ENCODE results near the gene CANX.

Gene CANX

DNA sequence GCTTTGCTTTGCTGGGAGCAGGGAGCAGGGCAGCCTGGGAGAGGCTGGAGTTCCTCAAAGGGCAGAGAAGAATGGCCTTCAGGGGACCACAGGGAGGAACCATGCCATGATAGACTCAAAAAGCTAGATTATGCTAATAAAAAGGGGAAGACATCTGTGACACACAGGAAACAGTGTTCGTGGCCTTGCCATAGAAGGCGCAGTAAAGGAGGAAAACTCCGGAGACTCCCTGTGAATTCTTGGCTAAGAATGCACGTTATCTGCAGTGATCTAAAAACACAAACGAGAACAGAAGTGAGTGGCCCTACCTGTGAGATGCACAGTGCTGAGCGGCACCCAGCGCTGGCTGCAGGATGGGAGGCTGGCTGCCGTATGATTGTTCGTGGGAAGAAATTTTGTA, 79.1 kb downstream of the CANX start:
- H3K4me3 ChIP-seq (ENCODE audit: low read depth, low read length), result no peak overlapping the region
- TF ChIP-seq, protein P1, sequence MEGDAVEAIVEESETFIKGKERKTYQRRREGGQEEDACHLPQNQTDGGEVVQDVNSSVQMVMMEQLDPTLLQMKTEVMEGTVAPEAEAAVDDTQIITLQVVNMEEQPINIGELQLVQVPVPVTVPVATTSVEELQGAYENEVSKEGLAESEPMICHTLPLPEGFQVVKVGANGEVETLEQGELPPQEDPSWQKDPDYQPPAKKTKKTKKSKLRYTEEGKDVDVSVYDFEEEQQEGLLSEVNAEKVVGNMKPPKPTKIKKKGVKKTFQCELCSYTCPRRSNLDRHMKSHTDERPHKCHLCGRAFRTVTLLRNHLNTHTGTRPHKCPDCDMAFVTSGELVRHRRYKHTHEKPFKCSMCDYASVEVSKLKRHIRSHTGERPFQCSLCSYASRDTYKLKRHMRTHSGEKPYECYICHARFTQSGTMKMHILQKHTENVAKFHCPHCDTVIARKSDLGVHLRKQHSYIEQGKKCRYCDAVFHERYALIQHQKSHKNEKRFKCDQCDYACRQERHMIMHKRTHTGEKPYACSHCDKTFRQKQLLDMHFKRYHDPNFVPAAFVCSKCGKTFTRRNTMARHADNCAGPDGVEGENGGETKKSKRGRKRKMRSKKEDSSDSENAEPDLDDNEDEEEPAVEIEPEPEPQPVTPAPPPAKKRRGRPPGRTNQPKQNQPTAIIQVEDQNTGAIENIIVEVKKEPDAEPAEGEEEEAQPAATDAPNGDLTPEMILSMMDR (IDR thresholded peaks at IDR 0.05; ENCODE audit: low read depth, low read length, missing control alignments), result no peak
- no peak for DNase-seq (ENCODE audit: low read depth)
- in situ Hi-C loops (cut with HindIII; ENCODE audit: low sequenced_read_pairs), result no loop called here

DNA sequence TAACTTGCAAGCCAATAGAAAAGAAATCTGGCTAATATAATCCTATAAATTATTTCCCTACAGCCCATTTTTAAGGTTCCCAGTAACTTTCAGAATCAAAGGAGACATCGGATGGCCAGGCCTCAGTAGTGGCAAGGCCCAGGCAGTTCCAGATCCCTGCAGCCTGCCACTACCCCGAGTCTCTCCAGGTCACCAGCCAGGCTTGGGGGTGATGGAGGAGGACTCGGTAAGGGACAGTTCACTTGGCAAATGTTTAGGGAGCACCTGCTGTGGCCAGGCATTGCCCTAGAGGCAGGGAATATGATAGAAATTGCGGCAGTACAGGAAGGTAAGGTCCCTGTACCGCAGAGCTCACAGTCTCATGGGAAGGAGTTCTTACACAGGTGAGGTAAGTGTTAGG, 79.8 kb downstream of the CANX start:
- H3K4me3 ChIP-seq (ENCODE audit: low read depth, low read length), result no peak overlapping the region
- in situ Hi-C loops (cut with HindIII; ENCODE audit: low sequenced_read_pairs), result no loop called here
- DNase-seq (ENCODE audit: low read depth), result no peak
- TF ChIP-seq, protein P1 (IDR thresholded peaks at IDR 0.05; ENCODE audit: low read depth, low read length, missing control alignments), result no peak

DNA sequence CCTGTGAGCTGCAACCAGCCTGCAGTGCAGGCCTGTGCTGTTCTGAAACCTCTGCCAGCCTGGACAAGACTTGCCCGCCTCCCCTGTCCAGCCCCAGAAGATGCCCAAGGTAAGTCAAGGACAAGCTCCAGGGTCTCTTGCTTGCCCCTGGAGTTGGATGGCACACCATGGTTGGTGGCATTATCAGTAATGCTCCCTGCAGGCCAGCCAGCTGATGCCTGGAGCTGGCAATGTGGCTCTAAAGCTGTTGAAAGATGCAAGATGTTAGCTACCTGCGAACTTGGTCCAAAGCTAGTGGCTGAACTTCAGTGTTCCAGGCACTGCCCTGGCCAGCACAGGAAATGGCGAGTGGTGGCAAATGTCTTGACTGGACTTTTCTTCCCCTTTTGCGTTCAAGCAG, 81.1 kb downstream of the CANX start:
- no peak for DNase-seq (ENCODE audit: low read depth)
- TF ChIP-seq, protein P1 (IDR thresholded peaks at IDR 0.05; ENCODE audit: low read depth, low read length, missing control alignments), result no peak
- no peak overlapping the region for H3K4me3 ChIP-seq (ENCODE audit: low read depth, low read length)
- in situ Hi-C loops (cut with HindIII; ENCODE audit: low sequenced_read_pairs), result no loop called here

DNA sequence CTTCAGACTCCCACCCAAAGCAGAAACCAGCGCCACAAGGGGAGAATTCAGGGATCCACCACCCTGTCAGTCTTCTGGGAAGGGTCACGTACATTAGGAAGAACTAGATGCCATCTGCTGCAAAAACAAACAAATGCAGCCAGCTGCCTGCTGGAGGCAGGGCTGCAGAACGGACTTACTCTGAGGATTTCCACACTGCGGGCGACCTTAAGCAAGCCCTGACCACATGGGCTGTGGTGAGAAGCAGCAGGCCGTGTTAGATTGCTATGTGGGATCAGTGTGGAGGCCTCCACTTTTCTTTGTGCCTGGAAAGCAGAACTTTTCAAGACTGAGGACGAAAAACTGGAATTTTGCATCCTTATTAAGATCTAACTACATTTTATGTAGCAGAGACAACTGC, 81.6 kb downstream of the CANX start:
- DNase-seq (ENCODE audit: low read depth), result no peak
- TF ChIP-seq, protein P1 (IDR thresholded peaks at IDR 0.05; ENCODE audit: low read depth, low read length, missing control alignments), result no peak
- no peak overlapping the region for H3K4me3 ChIP-seq (ENCODE audit: low read depth, low read length)
- in situ Hi-C loops (cut with HindIII; ENCODE audit: low sequenced_read_pairs), result no loop called here
